GM10248 (cell line): Measurements from ENCODE around the gene PROZ.

Experiments
- CTCF ChIA-PET: fragments of 300-600 bp; sonication (Branson Sonifier 250); formaldehyde crosslinking; extraction: SDS; loops from one replicate; lab custom pipeline; 2021; ENCODE audit warnings: antibody characterized with exemption; lab: Yijun Ruan, JAX
- POLR2A ChIA-PET: fragments of 350-650 bp; sonication (Branson Sonifier 250); formaldehyde crosslinking; extraction: SDS; loops from one replicate; lab custom pipeline; 2020; ENCODE audit warnings: antibody characterized with exemption; lab: Yijun Ruan, JAX
- DNase-seq: peaks from one replicate; pipeline ENCODE4 v3.0.0; 2012; ENCODE audit errors: extremely low spot score
- TF ChIP-seq, protein P1 (sequence below): IDR thresholded peaks from 2 replicates; pipeline ENCODE4 v1.5.1; 2012; ENCODE audit warnings: mild to moderate bottlenecking, low read depth; ENCODE audit errors: extremely low read depth, missing control alignments, control extremely low read depth

The PROZ gene

DNA sequence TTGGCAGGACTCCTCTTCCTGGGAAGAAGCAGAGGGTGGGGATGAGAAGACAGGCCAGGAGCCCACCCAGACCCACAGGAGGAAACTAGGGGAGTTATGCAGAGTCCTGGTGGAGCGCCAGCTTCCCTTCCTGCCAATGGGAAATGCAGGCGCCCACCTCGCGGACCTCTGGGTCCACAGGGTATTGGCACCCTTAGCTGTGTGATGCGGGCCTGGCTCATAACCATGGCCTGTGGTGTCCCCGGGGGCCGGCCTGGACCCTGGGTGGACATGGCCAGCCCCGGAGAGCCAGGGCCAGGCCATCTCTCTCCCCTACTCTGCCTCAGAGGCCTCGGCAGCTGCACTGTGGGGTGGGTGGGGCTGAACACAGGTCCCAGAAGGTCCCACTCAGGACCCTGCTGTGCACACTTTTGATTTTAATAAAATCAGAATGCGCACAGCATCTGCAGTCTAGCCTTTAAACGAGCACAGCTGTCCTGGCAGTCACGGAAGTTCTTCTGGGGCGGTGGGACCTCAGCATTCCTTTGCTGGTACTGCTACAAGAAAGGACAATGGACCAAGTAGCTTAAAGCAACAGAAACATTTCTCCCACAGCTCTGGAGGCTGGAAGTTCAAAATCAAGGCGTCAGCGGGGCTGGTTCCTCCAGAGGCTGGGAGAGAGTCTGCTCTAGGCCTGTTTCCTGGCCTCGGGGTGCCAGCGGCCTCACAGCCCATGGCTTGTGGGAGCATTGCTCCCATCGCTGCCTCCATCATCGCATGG is 34.1 kb upstream of the PROZ start:
- CTCF ChIA-PET: no interaction called here
- TF ChIP-seq, protein P1, sequence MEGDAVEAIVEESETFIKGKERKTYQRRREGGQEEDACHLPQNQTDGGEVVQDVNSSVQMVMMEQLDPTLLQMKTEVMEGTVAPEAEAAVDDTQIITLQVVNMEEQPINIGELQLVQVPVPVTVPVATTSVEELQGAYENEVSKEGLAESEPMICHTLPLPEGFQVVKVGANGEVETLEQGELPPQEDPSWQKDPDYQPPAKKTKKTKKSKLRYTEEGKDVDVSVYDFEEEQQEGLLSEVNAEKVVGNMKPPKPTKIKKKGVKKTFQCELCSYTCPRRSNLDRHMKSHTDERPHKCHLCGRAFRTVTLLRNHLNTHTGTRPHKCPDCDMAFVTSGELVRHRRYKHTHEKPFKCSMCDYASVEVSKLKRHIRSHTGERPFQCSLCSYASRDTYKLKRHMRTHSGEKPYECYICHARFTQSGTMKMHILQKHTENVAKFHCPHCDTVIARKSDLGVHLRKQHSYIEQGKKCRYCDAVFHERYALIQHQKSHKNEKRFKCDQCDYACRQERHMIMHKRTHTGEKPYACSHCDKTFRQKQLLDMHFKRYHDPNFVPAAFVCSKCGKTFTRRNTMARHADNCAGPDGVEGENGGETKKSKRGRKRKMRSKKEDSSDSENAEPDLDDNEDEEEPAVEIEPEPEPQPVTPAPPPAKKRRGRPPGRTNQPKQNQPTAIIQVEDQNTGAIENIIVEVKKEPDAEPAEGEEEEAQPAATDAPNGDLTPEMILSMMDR: no peak
- DNase-seq: no peak
- POLR2A ChIA-PET: no interaction called here

DNA sequence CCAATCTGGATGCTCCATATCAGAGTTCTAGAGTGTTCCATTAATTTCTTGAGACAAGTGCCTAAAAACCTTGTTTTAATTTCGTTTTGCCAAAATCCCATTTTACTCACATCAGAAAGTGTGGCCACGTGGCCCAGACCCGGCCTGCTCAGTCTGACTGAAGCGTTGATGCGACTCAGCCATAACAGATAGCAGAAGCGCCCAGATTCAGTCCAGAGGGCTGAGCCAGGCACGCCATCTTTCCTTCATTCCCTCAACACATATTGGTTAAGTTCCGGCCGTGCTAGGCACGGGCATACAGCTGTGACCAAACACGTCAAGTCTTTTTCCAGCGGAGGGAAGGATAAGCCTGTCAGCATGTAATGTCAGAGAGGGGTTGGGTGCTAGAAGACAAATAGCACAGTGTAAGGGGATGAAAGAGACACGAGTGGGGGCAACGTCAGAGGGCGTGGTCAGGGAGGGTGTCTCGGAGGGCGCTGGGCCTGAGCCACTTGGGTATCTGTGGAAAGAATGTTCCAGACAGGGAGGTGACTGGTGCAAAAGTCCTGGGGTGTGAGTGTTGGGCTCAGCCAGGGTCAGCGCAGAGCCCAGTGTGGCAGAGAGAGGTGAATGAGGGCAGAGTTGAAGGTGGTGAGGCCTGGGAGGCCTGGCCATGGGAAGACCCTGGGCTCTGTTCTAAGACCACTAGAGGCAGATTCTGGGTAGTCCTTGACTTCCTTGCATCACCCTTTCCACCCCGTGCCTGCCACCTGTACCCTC is 32.8 kb upstream of the PROZ start:
- POLR2A ChIA-PET: no interaction called here
- CTCF ChIA-PET: no interaction called here

DNA sequence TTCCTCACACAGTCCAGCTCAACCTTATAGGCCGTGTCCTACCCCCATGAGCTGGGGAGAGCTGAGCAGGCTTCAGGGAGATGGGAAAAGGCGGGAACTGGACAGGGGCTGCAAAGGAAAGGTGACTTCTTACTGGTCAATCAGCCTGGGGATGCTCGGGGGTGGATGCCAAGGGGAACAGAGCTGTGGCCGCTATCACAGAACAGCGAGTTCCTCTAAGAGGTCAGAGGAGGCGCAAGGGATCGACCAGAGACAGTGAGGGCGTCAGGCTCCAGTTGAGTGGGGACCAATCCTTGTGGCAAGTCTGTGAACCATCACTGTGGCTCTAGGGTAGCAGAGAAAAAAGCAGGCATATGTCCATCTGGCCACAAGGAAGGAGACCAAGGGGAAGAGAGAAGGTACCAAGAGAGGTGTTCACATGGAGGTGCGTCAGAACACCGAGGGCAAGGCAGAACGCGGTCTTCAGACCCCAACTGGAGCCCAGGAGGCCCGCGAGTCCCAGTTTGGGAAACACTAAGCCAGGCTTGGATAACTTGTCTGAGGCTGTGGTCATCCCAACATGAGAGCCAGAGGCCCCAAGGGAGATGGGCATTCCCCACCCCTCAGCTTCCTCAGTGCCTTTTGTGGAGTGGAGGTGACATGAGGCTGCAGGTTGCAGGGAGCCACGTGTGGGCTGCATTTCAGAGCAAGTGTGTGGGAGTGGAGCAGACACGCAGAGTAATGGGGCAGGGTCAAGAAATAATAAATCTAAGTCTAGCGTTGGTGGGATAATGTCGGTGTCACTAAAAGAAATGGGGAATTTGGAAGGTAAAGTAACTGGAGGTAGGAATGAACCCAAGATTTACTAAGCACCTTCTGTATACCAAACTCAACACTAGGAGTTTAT is 31.9 kb upstream of the PROZ start:
- DNase-seq: no peak
- ChIA-PET CTCF (no interaction called here), POLR2A (no interaction called here)
- TF ChIP-seq, protein P1: no peak

More for the DNA sequence above, 32.8 kb upstream of the PROZ start:
- DNase-seq: no peak
- TF ChIP-seq, protein P1: no peak

DNA sequence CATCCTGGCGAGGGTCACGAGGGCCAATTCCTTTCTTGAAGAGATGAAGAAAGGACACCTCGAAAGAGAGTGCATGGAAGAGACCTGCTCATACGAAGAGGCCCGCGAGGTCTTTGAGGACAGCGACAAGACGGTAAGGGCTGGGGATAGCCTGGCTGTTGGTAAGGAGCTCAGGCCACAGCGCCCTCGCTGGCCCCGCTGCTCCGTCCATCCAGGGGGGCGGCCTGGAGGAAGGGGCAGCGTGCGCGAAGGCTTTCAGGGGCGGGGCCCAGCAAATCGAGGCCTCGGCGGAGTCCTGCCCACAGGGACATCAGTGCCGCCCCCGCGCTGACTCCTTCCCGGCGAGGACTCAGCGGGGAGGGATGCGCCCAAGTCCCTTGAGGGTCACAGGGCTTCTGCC is 29.0 kb upstream of the PROZ start:
- TF ChIP-seq, protein P1: no peak
- ChIA-PET POLR2A (no interaction called here), CTCF (no interaction called here)
- no peak for DNase-seq

DNA sequence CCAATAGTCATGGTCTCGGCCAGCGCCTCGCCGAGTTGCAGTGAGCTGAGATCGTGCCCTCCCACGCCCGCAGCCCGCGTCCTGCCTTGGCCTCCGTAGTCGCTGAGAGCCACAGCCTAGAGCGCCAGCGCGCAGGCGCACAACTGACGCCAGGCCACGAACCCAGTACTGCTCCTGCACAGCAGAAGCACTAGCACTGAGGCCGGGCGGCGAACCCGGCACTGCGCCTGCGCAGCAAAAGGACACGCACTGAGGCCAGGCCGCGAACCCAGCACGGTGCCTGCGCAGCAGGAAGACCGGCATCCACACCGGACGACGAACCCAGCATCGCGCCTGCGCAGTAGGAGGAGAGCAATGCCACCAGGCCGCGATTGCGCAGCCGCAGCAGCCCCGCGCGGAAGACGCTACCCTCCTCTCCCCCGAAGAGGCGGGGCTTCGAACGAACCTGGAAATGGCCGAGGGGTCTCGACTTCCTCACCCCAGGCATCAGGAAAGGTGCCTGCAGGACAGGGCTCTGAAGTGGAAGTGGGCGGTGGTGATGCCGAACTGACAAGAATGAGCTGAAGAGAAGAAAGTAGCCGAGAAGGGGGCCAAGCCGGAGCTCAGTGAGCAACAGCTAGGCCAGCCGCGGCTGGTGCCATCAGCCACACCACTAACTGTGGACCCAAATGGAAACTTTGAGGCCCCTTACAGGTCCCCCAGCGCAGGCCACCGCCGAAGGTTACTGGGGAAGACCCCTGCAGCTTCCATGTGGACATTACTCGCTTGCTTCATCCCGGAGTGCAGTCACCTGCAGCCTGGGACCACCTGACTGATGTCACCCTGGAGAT is 28.3 kb upstream of the PROZ start:
- ChIA-PET CTCF (no interaction called here), POLR2A (no interaction called here)
- TF ChIP-seq, protein P1: no peak
- DNase-seq: no peak

DNA sequence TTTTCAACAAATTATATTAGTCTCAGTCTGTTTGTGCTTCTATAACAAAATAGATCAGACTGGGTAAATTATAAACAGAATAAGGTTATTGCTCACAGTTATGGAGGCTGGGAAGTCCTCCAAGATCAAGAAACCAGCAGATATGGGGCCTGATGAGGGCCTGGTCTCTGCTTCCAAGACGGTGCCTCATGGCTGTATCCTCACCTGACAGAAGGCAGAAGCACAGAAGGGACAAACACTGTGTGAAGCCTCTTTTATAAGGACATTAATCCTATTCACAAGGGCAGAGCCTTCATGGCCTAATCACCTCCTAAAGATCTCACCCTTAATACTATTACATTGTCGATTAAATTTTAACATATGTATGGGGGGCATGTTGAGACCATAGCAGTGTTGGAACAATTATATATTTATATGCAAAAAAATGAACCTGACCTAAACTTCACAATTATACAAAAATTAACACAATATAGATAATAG is 23.1 kb upstream of the PROZ start:
- CTCF ChIA-PET: no interaction called here
- POLR2A ChIA-PET: no interaction called here

More for the DNA sequence above, 23.1 kb upstream of the PROZ start:
- DNase-seq: no peak
- TF ChIP-seq, protein P1: no peak
